ENCODE results near the gene IL6R.

DNA sequence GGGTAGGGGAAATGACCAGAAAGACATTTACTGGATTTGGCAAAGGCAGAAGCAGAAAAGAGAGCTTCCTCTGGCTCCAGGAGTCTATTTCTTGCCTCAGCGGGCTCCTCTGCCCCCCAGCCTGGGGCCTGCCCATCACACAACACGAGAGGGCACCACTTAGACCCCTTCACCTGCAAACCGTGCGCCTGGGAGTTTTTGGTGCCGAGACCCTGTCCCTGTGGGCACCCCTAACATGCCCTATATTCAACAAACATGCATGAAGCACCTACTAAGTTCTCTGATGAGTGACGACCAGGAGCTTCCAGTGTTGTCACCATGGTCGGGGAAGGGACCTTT, 18.8 kb downstream of the IL6R start:
- TF ChIP-seq, protein P1, sequence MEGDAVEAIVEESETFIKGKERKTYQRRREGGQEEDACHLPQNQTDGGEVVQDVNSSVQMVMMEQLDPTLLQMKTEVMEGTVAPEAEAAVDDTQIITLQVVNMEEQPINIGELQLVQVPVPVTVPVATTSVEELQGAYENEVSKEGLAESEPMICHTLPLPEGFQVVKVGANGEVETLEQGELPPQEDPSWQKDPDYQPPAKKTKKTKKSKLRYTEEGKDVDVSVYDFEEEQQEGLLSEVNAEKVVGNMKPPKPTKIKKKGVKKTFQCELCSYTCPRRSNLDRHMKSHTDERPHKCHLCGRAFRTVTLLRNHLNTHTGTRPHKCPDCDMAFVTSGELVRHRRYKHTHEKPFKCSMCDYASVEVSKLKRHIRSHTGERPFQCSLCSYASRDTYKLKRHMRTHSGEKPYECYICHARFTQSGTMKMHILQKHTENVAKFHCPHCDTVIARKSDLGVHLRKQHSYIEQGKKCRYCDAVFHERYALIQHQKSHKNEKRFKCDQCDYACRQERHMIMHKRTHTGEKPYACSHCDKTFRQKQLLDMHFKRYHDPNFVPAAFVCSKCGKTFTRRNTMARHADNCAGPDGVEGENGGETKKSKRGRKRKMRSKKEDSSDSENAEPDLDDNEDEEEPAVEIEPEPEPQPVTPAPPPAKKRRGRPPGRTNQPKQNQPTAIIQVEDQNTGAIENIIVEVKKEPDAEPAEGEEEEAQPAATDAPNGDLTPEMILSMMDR (IDR thresholded peaks at IDR 0.05), result no peak
- TF ChIP-seq POLR2AphosphoS5 (IDR thresholded peaks at IDR 0.05), result no peak
- TF ChIP-seq EP300 (IDR thresholded peaks at IDR 0.05), result no peak
